GM12875 (cell line): Measurements from ENCODE around the gene NCOR2.
"Not testable (repeated sequence)": the region's sequence is repeated elsewhere in the genome, so short reads cannot be mapped to it uniquely, and the experiment has no call there.

Source experiments
- H3K4me3 ChIP-seq: one replicate; pipeline ENCODE4 v1.5.1; 2011; ENCODE audit warnings: low read depth, low read length, control low read depth
- TF ChIP-seq, protein P1 (sequence below): IDR thresholded peaks from 2 replicates; pipeline ENCODE4 v1.5.1; 2011; ENCODE audit warnings: low read depth, mild to moderate bottlenecking, control low read depth, inconsistent platforms, low read length, moderate library complexity, borderline replicate concordance; ENCODE audit not compliant: insufficient read depth

NCOR2 gene

DNA sequence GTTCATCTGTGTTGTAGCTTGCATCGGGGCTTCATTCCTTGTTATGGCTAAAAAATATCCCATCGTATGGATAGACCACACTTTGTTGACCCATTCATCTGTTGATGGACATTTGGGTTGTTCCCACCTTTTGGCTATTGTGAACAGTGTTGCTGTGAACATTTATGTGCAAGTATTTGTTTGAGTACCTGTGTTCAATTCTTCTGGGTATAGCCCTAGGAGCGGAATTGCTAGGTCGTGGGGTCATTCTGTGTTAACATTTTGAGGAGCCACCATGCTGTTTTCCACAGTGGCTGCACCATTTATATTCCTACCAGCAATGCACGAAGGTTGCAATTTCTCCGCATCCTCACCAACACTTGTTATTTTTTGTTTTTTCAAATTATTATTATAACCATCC, 23.0 kb upstream of the NCOR2 start:
- H3K4me3 ChIP-seq = no peak overlapping the region
- TF ChIP-seq, protein P1, sequence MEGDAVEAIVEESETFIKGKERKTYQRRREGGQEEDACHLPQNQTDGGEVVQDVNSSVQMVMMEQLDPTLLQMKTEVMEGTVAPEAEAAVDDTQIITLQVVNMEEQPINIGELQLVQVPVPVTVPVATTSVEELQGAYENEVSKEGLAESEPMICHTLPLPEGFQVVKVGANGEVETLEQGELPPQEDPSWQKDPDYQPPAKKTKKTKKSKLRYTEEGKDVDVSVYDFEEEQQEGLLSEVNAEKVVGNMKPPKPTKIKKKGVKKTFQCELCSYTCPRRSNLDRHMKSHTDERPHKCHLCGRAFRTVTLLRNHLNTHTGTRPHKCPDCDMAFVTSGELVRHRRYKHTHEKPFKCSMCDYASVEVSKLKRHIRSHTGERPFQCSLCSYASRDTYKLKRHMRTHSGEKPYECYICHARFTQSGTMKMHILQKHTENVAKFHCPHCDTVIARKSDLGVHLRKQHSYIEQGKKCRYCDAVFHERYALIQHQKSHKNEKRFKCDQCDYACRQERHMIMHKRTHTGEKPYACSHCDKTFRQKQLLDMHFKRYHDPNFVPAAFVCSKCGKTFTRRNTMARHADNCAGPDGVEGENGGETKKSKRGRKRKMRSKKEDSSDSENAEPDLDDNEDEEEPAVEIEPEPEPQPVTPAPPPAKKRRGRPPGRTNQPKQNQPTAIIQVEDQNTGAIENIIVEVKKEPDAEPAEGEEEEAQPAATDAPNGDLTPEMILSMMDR = no peak

DNA sequence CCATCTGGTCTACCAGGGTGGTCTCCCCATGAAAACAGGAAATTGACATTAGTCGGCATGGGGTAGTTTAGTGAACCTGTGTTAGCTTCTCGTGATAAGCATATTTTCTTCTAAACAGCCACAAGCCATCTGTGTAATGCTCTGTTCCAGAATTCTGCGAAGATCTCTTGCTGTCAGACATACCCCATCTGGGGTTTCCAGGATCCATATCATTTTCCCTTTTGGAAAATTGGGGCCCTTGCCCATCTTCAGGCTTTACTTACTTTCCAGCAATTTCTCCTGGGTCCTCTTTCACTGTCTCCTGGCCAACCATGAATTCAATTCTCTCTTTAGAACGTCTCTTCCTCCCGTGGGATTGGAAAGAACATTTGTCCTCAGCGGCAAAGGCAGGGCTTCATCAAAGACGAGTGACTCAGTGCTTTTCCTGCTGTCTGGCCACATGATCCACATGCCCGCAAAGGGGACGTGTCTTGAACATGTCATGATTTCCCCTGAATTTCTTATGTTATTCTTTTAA, 21.4 kb upstream of the NCOR2 start:
- H3K4me3 ChIP-seq = no peak overlapping the region
- TF ChIP-seq, protein P1 = no peak

DNA sequence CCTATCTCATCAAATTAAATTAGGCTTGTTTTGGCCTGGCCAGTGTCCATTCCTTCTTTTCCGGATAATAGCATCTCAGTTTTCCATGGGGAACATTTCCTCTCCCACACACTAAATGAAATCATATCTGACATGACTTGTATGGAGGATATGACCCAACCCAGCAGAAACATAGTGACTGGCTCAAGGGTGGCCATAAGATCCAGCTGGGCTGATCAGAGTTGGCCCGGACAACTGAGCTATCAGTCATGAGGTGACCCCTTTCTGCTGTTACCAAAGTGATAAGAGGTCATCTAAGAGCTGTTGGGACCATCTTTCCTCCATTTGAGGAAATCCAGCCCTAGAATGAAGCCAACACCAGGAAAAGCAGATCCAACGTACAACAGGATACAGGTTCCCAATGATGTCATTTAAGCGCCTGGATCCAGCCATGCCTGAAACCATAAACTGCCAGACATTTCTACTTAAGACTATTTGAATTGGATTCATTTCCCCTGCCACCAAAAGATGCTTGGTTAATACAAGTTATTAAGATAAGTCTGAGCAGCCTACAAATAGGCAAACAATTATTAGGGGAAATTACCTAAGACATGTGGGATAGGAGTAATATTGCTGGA, 20.7 kb upstream of the NCOR2 start:
- TF ChIP-seq, protein P1 = no peak
- no peak overlapping the region for H3K4me3 ChIP-seq

DNA sequence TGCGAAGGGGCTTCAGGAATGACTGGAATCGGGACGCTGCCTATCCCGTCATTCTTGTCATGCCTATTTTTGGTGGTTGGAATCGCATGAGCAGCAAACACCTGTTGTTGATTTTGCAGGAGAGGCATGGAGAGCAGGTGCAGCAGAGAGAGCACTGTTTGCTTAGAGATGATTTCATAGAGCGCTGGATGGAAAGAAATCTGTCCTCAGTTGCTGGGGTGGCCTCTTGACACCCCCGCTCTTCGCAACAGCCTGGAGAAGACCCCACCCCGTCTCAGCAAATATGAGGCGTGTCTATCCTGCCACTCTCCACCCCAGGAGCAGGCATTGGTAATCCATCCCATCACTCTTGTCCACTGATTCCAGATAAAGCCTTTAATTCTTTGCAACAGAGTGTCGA, 19.3 kb upstream of the NCOR2 start:
- H3K4me3 ChIP-seq = no peak overlapping the region
- TF ChIP-seq, protein P1 = no peak

DNA sequence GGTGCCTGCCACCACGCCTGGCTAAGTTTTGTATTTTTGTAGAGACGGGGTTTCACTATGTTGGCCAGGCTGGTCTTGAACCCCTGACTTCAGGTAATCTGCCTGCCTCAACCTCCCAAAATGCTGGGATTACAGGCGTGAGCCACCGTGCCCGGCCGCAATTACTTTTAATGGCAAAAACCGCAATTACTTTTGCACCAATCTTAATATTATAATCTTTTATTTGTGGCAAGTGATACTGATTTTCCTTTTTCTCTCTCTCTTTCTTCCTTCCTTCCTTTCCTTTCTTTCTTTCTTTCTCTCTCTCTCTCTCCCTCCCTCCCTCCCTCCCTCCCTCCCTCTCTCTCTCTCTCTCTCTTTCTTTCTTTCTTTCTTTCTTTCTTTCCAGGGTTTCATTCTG, 17.1 kb upstream of the NCOR2 start:
- not testable (repeated sequence) for H3K4me3 ChIP-seq

DNA sequence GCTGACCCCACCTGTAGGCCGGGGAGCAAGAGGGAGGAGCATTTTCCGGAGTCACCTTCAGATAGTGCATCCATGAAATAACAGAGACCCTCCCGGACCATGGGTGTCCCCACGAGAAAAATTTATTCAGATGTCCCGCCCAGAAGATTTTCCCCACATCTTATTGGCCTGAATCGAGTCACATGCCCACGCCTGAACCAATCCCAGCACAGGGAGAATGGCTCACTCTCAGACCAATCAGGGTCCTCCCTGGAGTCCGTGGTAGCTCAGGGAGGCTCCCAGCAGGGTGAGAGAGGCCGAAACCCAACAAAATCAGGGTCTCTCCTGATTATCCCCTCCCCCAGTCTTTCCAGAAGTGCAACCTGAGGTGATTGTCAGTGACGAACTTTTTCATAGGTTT, 16.4 kb upstream of the NCOR2 start:
- TF ChIP-seq, protein P1 = no peak
- H3K4me3 ChIP-seq = no peak overlapping the region

DNA sequence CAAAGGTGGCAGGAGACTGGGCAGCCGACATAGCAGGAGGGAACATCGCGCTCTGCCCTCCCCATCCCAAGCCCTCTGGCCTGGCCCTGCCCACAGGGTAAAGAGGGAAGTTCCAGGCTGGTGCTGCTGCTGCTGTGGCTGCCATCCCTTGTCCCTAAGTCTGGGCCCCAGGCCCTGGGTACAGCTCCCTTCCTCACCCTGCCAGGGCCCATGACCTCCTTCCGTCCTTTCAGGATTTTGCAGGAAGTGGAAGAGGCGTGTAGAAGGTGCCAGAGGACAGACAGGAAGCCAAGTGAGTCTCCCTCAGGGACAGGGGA, 14.7 kb upstream of the NCOR2 start:
- no peak overlapping the region for H3K4me3 ChIP-seq
- TF ChIP-seq, protein P1 = no peak

DNA sequence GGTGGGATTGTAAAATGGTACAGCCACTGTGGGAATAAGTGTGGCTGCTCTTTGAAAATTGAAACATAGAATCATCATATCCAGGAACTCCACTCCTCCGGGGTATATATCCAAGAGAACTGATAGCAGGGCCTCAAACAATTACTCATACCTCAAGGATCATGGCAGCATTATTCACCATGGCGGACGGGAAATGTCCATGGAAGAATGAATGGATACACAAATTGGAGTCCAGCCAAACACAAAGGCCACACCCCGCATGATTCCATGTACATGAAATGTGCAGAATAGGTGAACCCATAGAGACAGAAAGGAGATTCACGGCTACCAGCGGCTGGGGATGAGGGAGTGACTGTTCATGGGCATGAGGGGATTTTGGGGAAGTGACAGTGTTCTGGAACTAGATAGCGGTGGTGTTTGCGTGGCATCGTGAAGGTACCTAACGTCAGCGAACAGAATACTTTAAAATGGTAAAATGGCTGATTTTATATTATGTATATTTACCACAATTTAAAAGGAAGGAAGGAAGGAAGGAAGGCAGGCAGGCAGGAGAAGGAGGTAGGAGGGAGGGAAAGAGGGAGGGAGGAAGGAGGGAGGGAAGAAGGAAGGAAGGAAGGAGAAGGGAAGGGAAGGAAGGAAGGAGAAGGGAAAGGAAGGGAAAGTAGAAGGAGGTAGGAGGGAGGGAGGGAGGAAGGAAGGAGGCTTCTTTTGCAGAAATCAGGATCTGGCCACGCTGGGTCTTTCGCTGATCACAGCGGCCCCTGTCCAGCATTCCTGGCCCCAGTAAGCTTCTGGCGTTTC, 14.1 kb upstream of the NCOR2 start:
- no peak overlapping the region for H3K4me3 ChIP-seq
- TF ChIP-seq, protein P1 = no peak
